GM21786 (cell line): ENCODE measurements around the gene GSTK1.
A peak's percentile ranks its signal among the peaks of the same experiment; 100 is the strongest.
"Not testable (repeated sequence)": the region's sequence is repeated elsewhere in the genome, so short reads cannot be mapped to it uniquely, and the experiment has no call there.

ENCODE experiments used
- ATAC-seq: cut with Tn5 transposase; IDR thresholded peaks from one replicate; pipeline ENCODE4 v1.9.1; 2021; ENCODE audit not compliant: unreplicated experiment

Gene GSTK1

GRCh38 chr7:143265017-143265693, 1.9 kb downstream of the GSTK1 start:
- ATAC-seq, result no peak

- ATAC-seq, result no peak
Measured at GRCh38 chr7:143269251-143269650, 6.0 kb downstream of the GSTK1 start.

- no peak for ATAC-seq
Measured at GRCh38 chr7:143271240-143271639, 8.0 kb downstream of the GSTK1 start.

GRCh38 chr7:143272871-143273270, 9.6 kb downstream of the GSTK1 start:
- ATAC-seq, result no peak

- ATAC-seq, result no peak
Measured at GRCh38 chr7:143279186-143280098, 16.2 kb downstream of the GSTK1 start.

GRCh38 chr7:143280160-143280559, 16.9 kb downstream of the GSTK1 start:
- no peak for ATAC-seq

- no peak for ATAC-seq
Measured at GRCh38 chr7:143280566-143280965, 17.3 kb downstream of the GSTK1 start.

GRCh38 chr7:143281529-143281928, 18.3 kb downstream of the GSTK1 start:
- no peak for ATAC-seq

GRCh38 chr7:143282124-143282523, 18.9 kb downstream of the GSTK1 start:
- no peak for ATAC-seq

- ATAC-seq, result no peak
Measured at GRCh38 chr7:143283381-143283780, 20.1 kb downstream of the GSTK1 start.

- ATAC-seq, result no peak
Measured at GRCh38 chr7:143284591-143285469, 21.6 kb downstream of the GSTK1 start, which contains the start of gene TMEM139. Gene TMEM139, plus strand, starts transcription at chr7:143284958. Its CDS starts 1,000 bp downstream, at chr7:143285958.

GRCh38 chr7:143285470-143285778, 22.2 kb downstream of the GSTK1 start:
- no peak for ATAC-seq

- ATAC-seq, result no peak
Measured at GRCh38 chr7:143285806-143286521, 22.7 kb downstream of the GSTK1 start.

GRCh38 chr7:143286522-143286890, 23.3 kb downstream of the GSTK1 start:
- ATAC-seq, result no peak

- ATAC-seq, result no peak
Measured at GRCh38 chr7:143287339-143287934, 24.2 kb downstream of the GSTK1 start.

GRCh38 chr7:143287935-143288826, 24.9 kb downstream of the GSTK1 start, which contains the start of gene CASP2:
Gene CASP2, plus strand, starts transcription at chr7:143288351. Its CDS starts 105 bp downstream, at chr7:143288456.
- ATAC-seq, result peak; percentile 85

- ATAC-seq, result no peak
Measured at GRCh38 chr7:143288836-143289235, 25.6 kb downstream of the GSTK1 start.

- no peak for ATAC-seq
Measured at GRCh38 chr7:143289421-143289820, 26.2 kb downstream of the GSTK1 start.

GRCh38 chr7:143289888-143290287, 26.6 kb downstream of the GSTK1 start:
- not testable (repeated sequence) for ATAC-seq
